Peyer's patch (tissue), 4 donors: ENCODE results near the gene BUB1B. TPM values are rescaled to one million over a fixed set of nuclear protein-coding genes. Genes with fewer than 3 reads are reported as not detected.
A peak's percentile ranks its signal among the peaks of the same experiment; 100 is the strongest.

Source experiments
- DNase-seq, 3 donors: peaks; one replicate each; pipeline ENCODE4 v3.0.0-alpha.2; 2017 to 2019
- H3K27ac ChIP-seq, 4 donors: fragments of 200-600 bp; sonication (generic); one replicate each; pipeline ENCODE4 v1.5.1; 2016 to 2019
- H3K27me3 ChIP-seq, 2 donors: fragments of 200-600 bp; sonication (generic); one replicate each; pipeline ENCODE4 v1.5.1; 2019
- H3K36me3 ChIP-seq, 3 donors: fragments of 200-600 bp; sonication (generic); one replicate each; pipeline ENCODE4 v1.5.1; 2016 to 2019
- H3K4me1 ChIP-seq, 4 donors: fragments of 200-600 bp; sonication (generic); one replicate each; pipeline ENCODE4 v1.5.1; 2016 to 2019
- H3K4me3 ChIP-seq, 4 donors: fragments of 200-600 bp; sonication (generic); 1 replicate in 3 of 4; 2 replicates in 1 of 4; pipeline ENCODE4 v1.5.1; 2016 to 2019; ENCODE audit warnings: mild to moderate bottlenecking in 1 of 4
- H3K9me3 ChIP-seq, 4 donors: fragments of 200-600 bp; sonication (generic); one replicate each; pipeline ENCODE4 v1.5.1; 2016 to 2019; ENCODE audit warnings: mild to moderate bottlenecking in 1 of 4
- CTCF ChIP-seq, 6 experiments: fragments of 450-650 bp in 4 of 6; fragments of 200-600 bp in 2 of 6; sonication (generic) in 1 of 6; IDR thresholded peaks; one replicate each; pipeline ENCODE4 v1.5.1; 2017 to 2019; ENCODE audit warnings: antibody characterized with exemption in 6 of 6, mild to moderate bottlenecking in 3 of 6, moderate library complexity in 1 of 6
- POLR2A ChIP-seq, 2 donors: fragments of 450-650 bp; IDR thresholded peaks; one replicate each; pipeline ENCODE4 v1.5.1; 2017; ENCODE audit warnings: antibody characterized with exemption in 2 of 2, mild to moderate bottlenecking in 2 of 2, moderate library complexity in 2 of 2
- total RNA-seq, 4 donors: library from RNA; depleted of rRNA; stranded (reverse); fragments of >200 nt; gene quantifications; one replicate each; pipeline ENCODE4 v1.1.0, GENCODE V29; 2016

BUB1B gene
- total RNA-seq, 4 donors from 2014 or later: 10.6 to 120 (median 13.3) TPM

DNA sequence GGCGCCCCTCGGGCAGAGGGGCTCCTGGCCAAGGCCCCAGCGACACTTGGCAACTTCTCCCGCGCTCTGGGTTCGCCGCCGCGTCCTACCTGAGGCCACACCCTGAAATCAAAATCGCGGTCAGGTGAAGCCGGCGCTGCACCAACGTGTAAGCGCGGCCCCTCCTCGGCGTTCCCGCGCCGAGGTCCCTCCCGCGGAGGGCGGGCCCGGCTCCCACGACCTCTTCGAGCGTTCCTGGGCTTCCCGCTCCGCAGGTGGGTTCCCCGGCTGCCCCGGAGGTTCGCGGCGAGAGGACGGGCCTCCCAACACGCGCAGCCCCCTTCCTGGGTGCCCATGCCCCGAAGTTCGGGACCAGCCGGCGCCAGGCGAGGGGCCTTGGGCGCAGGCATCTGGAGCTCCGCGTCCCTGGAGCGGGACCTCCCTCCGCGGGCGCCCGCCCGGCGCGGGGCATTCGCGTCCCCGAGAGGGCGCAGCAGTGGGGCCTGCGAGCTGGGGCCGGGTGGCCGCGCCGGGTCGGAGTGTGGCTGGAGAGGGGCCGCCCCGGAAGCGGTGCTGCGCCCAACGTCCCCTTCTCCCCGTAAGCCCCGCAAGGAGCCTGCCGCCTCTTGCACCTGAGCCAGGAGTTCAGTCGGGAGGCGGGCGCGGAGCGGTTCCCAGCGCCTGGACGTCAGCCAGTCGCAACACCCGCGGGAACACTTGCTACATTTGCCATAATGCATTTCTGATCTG, 91.7 kb downstream of the BUB1B start:
- Histone ChIP-seq H3K27ac (peak overlapping the region in 1 of 4 donors; percentile 21), H3K4me1 (peaks cover 0 to 17% (median 9%) of the 10 kb centered on the region in 4 donors), H3K9me3 (no peaks in the 10 kb centered on the region), H3K36me3 (no peaks in the 10 kb centered on the region), H3K4me3 (peak overlapping the region; percentile 46 to 64 (median 61)), H3K27me3 (no peaks in the 10 kb centered on the region)
- DNase-seq: peak in 1 of 3 donors; percentile 64
- no peak for TF ChIP-seq POLR2A (IDR thresholded peaks at IDR 0.05)
- TF ChIP-seq CTCF (IDR thresholded peaks at IDR 0.05): no peak

DNA sequence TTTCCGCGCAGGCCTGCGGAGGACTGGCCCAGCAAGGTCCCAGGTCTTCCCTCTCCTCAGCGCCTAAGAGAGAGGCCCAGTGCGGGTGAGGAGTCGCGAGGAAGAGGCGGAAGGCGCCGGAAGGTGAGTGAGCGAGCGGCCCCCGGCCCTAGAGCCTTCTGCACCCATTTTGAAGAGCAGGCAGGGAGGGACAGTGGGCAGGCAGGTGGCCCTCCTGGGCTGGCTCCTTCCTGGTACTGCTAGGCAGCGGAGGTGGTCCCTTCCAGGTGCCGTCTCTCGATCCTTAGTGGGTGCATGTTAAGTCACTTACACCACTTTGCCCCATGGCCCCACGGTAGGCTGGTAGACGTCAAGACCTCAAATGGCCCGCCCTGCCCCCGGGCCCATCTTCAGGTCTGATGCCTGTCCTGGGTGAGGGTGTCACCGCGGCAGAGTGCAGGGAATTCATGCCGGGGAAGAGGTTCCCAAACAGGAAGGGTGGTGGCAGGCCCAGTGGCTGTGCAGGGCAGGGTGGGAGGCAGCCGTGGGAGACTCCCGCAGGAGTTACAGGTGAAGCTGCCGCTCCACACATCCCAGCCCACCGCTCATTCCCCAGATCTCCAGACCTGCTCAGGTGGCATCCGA, 92.4 kb downstream of the BUB1B start:
- peaks cover 0 to 17% (median 9%) of the 10 kb centered on the region in 4 donors for H3K4me1 ChIP-seq
- H3K27ac ChIP-seq: peak overlapping the region in 1 of 4 donors; percentile 21
- H3K4me3 ChIP-seq: peak overlapping the region; percentile 46 to 64 (median 61)
- H3K36me3 ChIP-seq: no peaks in the 10 kb centered on the region
- H3K9me3 ChIP-seq: no peaks in the 10 kb centered on the region
- no peak for TF ChIP-seq CTCF (IDR thresholded peaks at IDR 0.05)
- no peak for TF ChIP-seq POLR2A (IDR thresholded peaks at IDR 0.05)
- no peak for DNase-seq
- H3K27me3 ChIP-seq: no peaks in the 10 kb centered on the region

DNA sequence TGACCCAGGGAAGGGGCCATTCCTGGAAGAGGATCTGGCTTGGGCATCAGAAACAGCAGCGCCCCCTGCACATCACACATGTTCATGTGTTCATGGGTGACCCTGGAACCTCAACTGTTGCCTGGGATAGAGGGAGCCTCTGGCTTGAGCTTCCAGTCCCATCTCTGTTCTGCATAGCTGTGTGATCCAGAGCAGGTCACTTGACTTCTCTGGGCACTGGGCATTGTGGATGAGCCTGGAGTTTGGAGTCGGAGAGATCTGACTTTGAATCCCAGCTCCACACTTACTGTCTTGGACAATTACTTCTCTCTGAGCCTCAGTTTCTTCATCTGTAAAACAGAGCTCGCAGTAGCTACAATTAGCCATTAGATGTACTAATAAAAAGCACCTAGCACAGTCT, 93.6 kb downstream of the BUB1B start:
- Histone ChIP-seq H3K4me3 (no peak overlapping the region), H3K27ac (no peak overlapping the region), H3K27me3 (no peaks in the 10 kb centered on the region), H3K4me1 (peaks cover 0 to 17% (median 9%) of the 10 kb centered on the region in 4 donors), H3K9me3 (no peaks in the 10 kb centered on the region), H3K36me3 (no peaks in the 10 kb centered on the region)
- TF ChIP-seq POLR2A (IDR thresholded peaks at IDR 0.05) (no peak), CTCF (IDR thresholded peaks at IDR 0.05) (no peak)
- DNase-seq: no peak

DNA sequence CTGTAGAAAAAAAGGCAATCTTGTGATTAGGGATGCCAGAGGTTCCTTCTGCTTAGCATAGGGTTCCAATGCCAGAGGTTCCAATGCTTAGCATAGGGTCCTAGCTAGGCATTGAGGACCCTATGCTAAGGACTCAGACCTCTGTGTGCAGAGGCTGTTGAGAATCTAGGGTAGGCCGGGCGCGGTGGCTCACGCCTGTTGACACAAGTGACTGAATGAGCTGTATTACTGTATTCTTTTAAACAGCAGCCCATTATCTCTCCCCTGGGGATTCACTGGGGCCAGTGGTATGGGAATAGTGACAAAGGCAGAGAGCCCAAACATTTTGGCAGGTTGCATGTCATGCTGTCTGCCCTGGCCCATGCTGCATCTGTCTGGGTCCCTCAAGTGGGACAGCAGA, 94.2 kb downstream of the BUB1B start:
- Histone ChIP-seq H3K27me3 (no peaks in the 10 kb centered on the region), H3K4me1 (peaks cover 0 to 17% (median 9%) of the 10 kb centered on the region in 4 donors), H3K4me3 (no peak overlapping the region), H3K27ac (no peak overlapping the region), H3K9me3 (no peaks in the 10 kb centered on the region), H3K36me3 (no peaks in the 10 kb centered on the region)
- DNase-seq: no peak
- no peak for TF ChIP-seq POLR2A (IDR thresholded peaks at IDR 0.05)

DNA sequence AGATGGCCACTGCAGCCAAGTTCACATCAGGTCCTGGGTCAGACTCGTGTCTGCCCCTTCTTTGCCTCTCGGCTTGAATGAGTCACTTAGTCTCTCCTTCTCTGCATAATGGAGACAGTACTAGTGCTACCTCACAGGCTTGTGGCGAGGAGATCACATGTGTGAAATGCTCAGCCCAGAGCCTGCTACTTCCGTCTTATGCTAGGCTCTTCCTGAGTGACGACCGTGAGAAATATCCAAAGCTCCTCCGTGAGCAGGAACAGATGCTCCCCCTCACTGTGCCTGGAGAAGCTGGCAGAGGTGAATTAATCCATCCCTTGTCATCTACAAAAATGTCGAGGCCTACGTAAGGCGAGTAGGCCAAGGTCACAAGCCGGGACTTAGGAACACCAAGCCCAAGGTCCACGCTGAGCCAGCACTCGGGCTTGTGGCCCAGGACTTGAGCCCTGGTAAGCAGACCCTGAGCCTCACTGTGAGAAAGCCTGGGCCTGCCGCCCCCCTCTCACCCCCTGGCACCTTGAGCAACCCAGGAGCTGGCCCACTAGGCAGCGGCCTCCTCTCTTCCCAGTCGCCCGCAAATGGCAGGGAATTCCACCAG, 95.9 kb downstream of the BUB1B start:
- Histone ChIP-seq H3K27me3 (no peaks in the 10 kb centered on the region), H3K4me3 (no peak overlapping the region), H3K9me3 (no peaks in the 10 kb centered on the region), H3K27ac (no peak overlapping the region), H3K36me3 (no peaks in the 10 kb centered on the region), H3K4me1 (peaks cover 0 to 17% (median 9%) of the 10 kb centered on the region in 4 donors)
- no peak for TF ChIP-seq POLR2A (IDR thresholded peaks at IDR 0.05)
- DNase-seq: no peak

GRCh38 chr15:40257656-40258450, 97.0 kb downstream of the BUB1B start:
- no peak for TF ChIP-seq CTCF (IDR thresholded peaks at IDR 0.05)
- TF ChIP-seq POLR2A (IDR thresholded peaks at IDR 0.05): no peak
- H3K4me1 ChIP-seq: peaks cover 0 to 7% (median 5%) of the 10 kb centered on the region in 4 donors
- H3K27ac ChIP-seq: no peak overlapping the region
- DNase-seq: no peak
- no peaks in the 10 kb centered on the region for H3K27me3 ChIP-seq
- no peaks in the 10 kb centered on the region for H3K36me3 ChIP-seq
- no peak overlapping the region for H3K4me3 ChIP-seq
- H3K9me3 ChIP-seq: no peaks in the 10 kb centered on the region
